Measurements from ENCODE around the gene HDLBP. TPM values are rescaled to one million over a fixed set of nuclear protein-coding genes. Genes with fewer than 3 reads are reported as not detected.

Gene HDLBP
- total RNA-seq, 4 donors from 2014 or later = 303 to 490 (median 435) TPM

GRCh38 chr2:241187101-241187917 is 128.2 kb downstream of the HDLBP start:
- Histone ChIP-seq H3K4me3 (replicated peaks in 1 of 3) (no peak overlapping the region), H3K36me3 (peaks cover 0 to 6% of the 10 kb centered on the region in 2 donors), H3K4me1 (no peaks in the 10 kb centered on the region), H3K27ac (no peak overlapping the region), H3K27me3 (no peaks in the 10 kb centered on the region), H3K9me3 (no peaks in the 10 kb centered on the region)
- intact Hi-C loops (cut with DNase I) = no loop called here
- no peak for DNase-seq
- no peak for TF ChIP-seq CTCF (IDR thresholded peaks at IDR 0.05)
- 54 to 68% methylated on average over 10 to 13 of the region's 14 CpGs for WGBS, 2 donors

- DNase-seq = no peak
- no peak for TF ChIP-seq POLR2A (IDR thresholded peaks at IDR 0.05)
- TF ChIP-seq CTCF (IDR thresholded peaks at IDR 0.05) = no peak
- Histone ChIP-seq H3K9me3 (no peaks in the 10 kb centered on the region), H3K36me3 (peaks cover 0 to 6% of the 10 kb centered on the region in 2 donors), H3K4me3 (replicated peaks in 1 of 3) (no peak overlapping the region), H3K27me3 (no peaks in the 10 kb centered on the region), H3K27ac (no peak overlapping the region), H3K4me1 (no peaks in the 10 kb centered on the region)
- WGBS, 2 donors = 57 to 75% methylated on average over 4 to 11 of the region's 11 CpGs
- intact Hi-C loops (cut with DNase I) = no loop called here
Measured at GRCh38 chr2:241185961-241186360, 129.5 kb downstream of the HDLBP start.

GRCh38 chr2:241184901-241185300 is 130.6 kb downstream of the HDLBP start:
- H3K9me3 ChIP-seq = no peaks in the 10 kb centered on the region
- no peak for TF ChIP-seq CTCF (IDR thresholded peaks at IDR 0.05)
- no peak for TF ChIP-seq POLR2A (IDR thresholded peaks at IDR 0.05)
- H3K27ac ChIP-seq = no peak overlapping the region
- H3K4me1 ChIP-seq = no peaks in the 10 kb centered on the region
- 74 to 86% methylated on average over 9 of the region's 9 CpGs for WGBS, 2 donors
- no peak overlapping the region for H3K4me3 ChIP-seq (replicated peaks in 1 of 3)
- H3K36me3 ChIP-seq = peaks cover 0 to 8% of the 10 kb centered on the region in 2 donors
- intact Hi-C loops (cut with DNase I) = no loop called here
- no peak for DNase-seq
- H3K27me3 ChIP-seq = no peaks in the 10 kb centered on the region

- H3K4me1 ChIP-seq = no peaks in the 10 kb centered on the region
- no peaks in the 10 kb centered on the region for H3K9me3 ChIP-seq
- no peak overlapping the region for H3K27ac ChIP-seq
- H3K27me3 ChIP-seq = no peaks in the 10 kb centered on the region
- intact Hi-C loops (cut with DNase I) = no loop called here
- no peak for DNase-seq
- peaks cover 6 to 16% of the 10 kb centered on the region in 2 donors for H3K36me3 ChIP-seq
- H3K4me3 ChIP-seq (replicated peaks in 1 of 3) = no peak overlapping the region
- WGBS, 2 donors = 89 to 94% methylated on average over 9 of the region's 9 CpGs
- TF ChIP-seq POLR2A (IDR thresholded peaks at IDR 0.05) = no peak
- no peak for TF ChIP-seq CTCF (IDR thresholded peaks at IDR 0.05)
Measured at GRCh38 chr2:241183221-241183620, 132.3 kb downstream of the HDLBP start.

- no peaks in the 10 kb centered on the region for H3K27me3 ChIP-seq
- intact Hi-C loops (cut with DNase I) = no loop called here
- no peak overlapping the region for H3K27ac ChIP-seq
- DNase-seq = no peak
- WGBS, 2 donors = 91% methylated on average over 26 to 28 of the region's 28 CpGs
- no peaks in the 10 kb centered on the region for H3K4me1 ChIP-seq
- H3K4me3 ChIP-seq (replicated peaks in 1 of 3) = no peak overlapping the region
- H3K9me3 ChIP-seq = no peaks in the 10 kb centered on the region
- peaks cover 6 to 16% of the 10 kb centered on the region in 2 donors for H3K36me3 ChIP-seq
- TF ChIP-seq POLR2A (IDR thresholded peaks at IDR 0.05) (no peak), CTCF (IDR thresholded peaks at IDR 0.05) (no peak)
Measured at GRCh38 chr2:241182531-241183133, 132.8 kb downstream of the HDLBP start.
